Measurements from ENCODE around the gene ANKS1A.
"Not testable (repeated sequence)": the region's sequence is repeated elsewhere in the genome, so short reads cannot be mapped to it uniquely, and the experiment has no call there.

The ANKS1A gene

DNA sequence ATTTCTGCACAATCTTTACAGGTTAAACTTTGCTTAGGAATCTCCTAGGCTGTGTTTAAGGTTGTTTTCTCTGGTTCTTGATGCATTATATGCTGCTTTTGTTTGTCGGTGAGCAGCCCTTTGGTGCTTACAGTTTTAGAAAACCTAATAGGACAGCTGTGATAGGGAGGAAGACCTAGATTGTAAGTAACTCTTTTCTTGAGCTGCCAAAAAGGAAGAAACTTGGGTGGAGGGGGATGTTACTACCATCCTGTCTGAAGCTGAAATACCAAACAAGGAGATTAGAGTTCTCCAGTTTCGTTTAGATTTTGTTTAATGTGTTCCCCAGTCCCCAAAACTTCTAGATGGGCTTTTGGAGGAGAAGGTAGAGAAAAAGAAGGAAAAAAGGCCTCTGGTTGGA is 72.0 kb downstream of the ANKS1A start:
- DNase-seq = no peak

- DNase-seq = no peak
Measured at GRCh38 chr6:34961574-34961973, 72.5 kb downstream of the ANKS1A start.

DNA sequence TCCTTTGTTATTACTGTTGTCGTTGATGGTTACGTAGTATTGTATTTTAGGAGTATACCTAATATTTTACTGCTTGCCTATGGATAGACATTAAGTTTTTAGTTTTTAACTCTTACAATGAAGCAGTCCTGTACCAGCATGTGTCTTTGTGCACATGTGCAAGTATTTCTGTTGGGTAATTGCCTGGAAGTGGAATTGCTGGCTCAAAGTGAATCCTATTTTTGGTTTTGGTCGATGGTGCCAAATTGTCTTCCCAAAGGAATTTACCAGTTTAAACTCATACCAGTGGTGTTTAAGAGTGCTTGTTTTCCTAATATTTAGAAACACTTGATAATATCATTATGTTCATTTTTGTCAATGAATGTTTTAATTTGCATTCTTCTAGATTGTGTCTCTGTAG is 75.5 kb downstream of the ANKS1A start:
- DNase-seq = peak; percentile 40 to 58

- no peak for DNase-seq
Measured at GRCh38 chr6:34967461-34967860, 78.4 kb downstream of the ANKS1A start.

GRCh38 chr6:34969662-34970265 is 80.7 kb downstream of the ANKS1A start:
- DNase-seq = no peak

DNA sequence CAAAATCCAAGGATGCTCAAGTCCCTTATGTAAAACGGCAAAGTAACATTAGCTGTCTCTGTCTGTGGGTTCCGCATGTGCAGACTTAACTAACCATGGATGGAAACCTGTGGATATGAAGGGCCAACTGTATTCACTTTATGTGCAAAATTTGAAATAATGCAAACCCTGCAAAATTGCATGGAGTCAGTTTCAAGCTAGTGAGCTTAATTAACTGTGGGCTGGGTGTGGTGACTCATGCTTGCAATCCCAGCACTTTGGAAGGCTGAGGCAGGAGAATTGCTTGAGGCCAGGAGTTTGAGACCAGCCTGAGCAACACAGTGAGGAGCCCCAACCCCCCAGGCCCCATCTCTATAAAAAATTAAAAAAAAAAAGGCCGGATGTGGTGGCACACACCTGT is 81.4 kb downstream of the ANKS1A start:
- DNase-seq = no peak

DNA sequence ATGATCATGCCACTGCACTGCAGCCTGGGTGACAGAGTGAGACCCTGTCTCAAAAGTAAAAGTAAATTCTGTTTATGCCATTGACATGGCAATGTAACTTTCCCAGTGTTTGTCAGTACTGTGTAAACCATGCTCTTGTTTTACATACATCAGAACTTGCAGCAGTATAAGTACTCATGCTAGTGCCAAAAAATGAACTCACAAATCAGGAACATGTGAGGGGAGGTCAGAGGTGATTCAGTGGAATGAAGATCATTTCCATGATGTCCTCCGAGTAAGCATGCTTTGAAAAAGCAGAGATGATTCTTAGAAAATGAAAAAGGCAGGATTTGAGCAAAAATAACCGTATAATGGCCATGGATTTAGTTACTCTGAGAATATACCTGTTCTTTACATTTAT is 81.9 kb downstream of the ANKS1A start:
- no peak for DNase-seq

GRCh38 chr6:34973547-34974248 is 84.6 kb downstream of the ANKS1A start:
- DNase-seq = no peak

DNA sequence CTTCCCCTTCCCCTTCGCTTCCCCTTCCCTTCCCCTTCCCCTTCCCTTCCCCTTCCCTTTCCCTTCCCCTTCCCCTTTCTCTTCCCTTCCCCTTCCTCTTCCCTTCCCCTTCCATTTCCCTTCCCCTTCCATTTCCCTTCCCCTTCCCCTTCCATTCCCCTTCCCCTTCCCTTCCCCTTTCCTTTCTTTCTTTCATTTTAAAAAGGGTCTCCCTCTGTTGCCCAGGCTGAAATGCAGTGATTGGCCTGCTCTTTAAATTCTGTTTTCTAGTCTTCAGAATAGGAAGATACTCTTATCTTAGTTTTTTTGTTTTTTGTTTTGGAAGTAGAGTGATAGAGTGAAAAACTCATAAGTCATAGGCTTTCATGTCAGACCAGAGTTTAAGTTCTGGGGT is 85.2 kb downstream of the ANKS1A start:
- no peak for DNase-seq

DNA sequence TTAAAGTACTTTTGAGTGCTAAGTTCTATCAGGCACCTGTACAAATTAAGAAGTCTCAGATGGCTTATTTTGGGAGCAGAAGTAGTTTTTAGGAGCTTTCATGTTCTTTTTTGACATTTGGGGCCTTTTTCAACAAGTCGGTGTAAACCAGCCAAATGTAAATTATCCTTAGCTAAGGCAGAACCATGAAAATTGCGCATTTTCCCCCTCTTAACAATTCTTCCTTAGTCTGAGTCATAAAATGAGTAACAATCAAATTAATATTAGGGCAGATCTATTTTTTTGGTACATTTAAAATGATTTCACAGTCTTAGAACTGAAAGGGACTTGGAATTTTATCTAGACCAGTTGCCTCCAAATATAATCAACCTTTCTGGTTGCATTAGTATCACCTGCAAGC is 87.2 kb downstream of the ANKS1A start:
- no peak for DNase-seq

DNA sequence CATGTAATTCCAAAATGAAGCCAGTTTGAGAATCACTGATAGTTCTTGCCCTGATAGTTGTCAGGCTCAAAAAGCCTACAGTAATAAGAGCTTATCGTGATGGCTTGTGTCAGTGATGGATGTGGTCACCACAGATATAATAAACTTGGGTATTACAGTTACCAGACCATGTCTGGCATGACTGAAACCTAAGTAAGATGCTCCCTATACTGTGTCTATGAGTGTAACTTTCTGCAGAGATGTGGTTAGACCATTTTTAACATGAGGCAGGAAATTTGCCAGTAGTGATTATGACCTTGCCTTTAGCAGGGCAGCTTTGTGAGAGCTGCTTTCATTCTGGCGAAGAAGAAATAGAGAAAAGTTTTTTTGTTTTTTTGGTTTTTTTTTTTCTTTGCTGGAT is 90.2 kb downstream of the ANKS1A start:
- no peak for DNase-seq

GRCh38 chr6:34979994-34980393 is 90.9 kb downstream of the ANKS1A start:
- DNase-seq = no peak

GRCh38 chr6:34981366-34981765 is 92.3 kb downstream of the ANKS1A start:
- no peak for DNase-seq

- no peak for DNase-seq
Measured at GRCh38 chr6:34981951-34982350, 92.9 kb downstream of the ANKS1A start.

- DNase-seq = no peak
Measured at GRCh38 chr6:34982424-34982852, 93.4 kb downstream of the ANKS1A start.

DNA sequence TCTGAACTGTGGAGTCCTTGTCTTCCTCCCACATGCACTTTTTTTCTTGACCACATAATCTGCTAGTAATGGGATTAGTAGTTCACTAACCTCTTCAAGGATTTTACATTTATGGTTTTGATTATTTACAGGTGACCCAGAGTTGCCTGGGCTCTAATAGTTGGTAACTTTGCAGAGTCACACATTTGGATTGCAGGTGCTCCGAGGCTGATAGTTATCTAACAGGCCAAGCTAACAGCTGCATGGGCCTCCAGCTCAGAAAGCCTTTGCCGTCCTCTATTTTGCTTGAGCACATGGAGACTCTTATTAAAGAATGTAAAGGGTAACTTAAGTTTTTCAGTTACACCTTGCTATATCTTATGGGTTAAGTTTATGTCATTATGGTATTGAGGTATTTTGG is 95.4 kb downstream of the ANKS1A start:
- no peak for DNase-seq

DNA sequence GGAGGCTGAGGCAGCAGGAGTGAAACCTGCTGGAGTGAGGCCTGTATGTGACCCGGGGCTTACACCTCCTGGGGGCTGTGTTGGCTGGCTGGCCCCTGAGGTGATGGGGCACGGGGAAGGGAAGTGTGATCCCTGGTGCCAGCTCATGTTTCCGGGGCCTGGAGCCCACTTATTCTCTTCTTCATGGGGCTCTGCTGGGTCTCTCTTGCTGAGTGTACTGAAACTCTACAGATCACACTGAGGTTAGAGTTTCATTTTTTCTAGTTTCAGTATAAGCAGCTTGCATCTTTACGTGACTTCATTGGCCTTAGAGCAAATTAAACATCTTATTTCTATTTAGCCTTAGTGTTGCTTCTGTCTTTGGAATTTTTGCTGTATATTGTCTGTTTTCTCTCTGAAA is 96.2 kb downstream of the ANKS1A start:
- DNase-seq = no peak

DNA sequence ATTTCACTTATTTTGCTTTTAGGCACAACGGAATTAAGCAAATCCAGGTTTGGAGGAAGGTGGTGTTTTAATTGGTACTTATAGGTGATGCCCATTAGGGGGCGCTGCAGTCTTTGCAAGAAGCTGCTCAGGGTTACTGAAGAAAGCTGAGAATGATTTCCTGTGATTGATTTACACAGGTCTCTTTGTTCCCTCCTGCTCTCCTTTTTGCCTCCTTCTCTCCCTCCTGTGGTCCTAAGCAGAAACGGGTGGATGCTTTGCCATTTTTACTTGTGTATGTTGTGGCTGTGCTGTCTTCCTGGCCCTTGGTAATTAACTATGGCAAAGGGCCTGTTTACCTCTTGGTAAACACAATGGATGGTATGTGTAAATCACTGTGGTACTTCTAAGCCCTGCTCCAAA is 97.8 kb downstream of the ANKS1A start:
- peak; percentile 60 to 80 for DNase-seq

GRCh38 chr6:34987506-34987905 is 98.5 kb downstream of the ANKS1A start:
- no peak for DNase-seq

DNA sequence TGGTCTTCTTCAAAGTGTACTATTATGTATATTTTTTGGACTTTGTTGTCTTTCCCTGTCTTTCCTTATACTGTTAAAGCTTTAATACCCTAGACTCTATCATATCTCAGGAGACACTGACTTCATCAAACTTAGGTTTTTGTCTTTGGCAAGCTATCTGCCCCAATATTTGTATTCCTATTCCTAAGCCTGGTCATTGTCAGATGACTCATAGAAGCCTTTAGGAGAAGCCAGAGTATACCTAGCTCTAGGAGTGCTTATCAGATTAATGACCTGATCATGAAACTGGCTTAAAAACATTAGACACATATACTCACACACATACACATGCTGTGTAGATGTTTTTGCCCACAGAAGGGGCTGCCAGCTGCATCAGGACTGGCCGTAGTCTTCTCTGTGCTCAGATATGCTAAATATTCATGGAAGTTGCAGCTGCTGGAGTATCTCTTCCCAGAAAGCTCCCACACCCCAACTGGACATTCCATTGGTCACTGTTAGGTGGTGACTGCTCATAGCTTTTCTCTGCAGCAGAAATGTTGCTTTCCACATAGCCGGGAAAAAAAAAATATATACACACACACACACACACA is 102.0 kb downstream of the ANKS1A start:
- DNase-seq = no peak

GRCh38 chr6:34992376-34992775 is 103.3 kb downstream of the ANKS1A start:
- no peak for DNase-seq

GRCh38 chr6:34993213-34993612 is 104.2 kb downstream of the ANKS1A start:
- DNase-seq = no peak

GRCh38 chr6:34994693-34995092 is 105.6 kb downstream of the ANKS1A start:
- DNase-seq = no peak

- DNase-seq = not testable (repeated sequence)
Measured at GRCh38 chr6:34998417-34998816, 109.4 kb downstream of the ANKS1A start.

DNA sequence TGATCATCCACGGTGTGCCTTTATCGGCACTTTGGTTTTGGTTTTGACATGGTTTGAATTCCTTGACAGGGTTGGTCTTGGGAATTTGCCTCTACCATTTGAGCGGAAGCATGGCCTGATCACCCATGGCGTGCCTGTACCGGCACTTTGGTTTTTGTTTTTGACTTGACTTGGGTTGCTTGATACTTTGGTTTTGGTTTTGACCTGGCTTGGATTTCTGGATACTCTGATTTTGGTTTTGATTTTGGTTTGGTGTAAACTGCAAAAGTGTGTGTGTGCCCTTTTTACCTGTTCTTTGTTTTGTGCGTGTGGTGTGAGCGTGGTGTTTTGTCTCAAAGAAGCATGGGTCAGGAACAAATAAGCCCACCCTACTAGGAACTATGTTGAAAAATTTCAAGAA is 110.1 kb downstream of the ANKS1A start:
- not testable (repeated sequence) for DNase-seq

Data from NCI-H446 (cell line).